Measurements from ENCODE around the gene PPP1R7.

- TF ChIP-seq MAX (IDR thresholded peaks at IDR 0.05) (no peak), EZH2phosphoT487 (IDR thresholded peaks at IDR 0.05; ENCODE audit: borderline replicate concordance) (no peak), CTCF (IDR thresholded peaks at IDR 0.05 in 2 of 3, conservative IDR thresholded peaks at IDR 0.05 in 1 of 3; ENCODE audit: borderline replicate concordance in 1 of 3, insufficient read depth in 1 of 3, low read depth in 2 of 3, low read length in 2 of 3) (no peak), POLR2A (IDR thresholded peaks at IDR 0.05; ENCODE audit: borderline replicate concordance, extremely low read depth, insufficient read depth, insufficient read length) (no peak), POLR2AphosphoS5 (IDR thresholded peaks at IDR 0.05; ENCODE audit: low read depth, low read length) (no peak), SIN3A (IDR thresholded peaks at IDR 0.05; ENCODE audit: low read depth) (no peak), YY1 (IDR thresholded peaks at IDR 0.05; ENCODE audit: extremely low read depth, insufficient replicate concordance, low read depth, low read length) (no peak), TCF7L2 (IDR thresholded peaks at IDR 0.05; ENCODE audit: borderline replicate concordance, extremely low read depth, insufficient read depth, insufficient read length) (no peak)
Observed at GRCh38 chr2:241138471-241138870, 11.8 kb upstream of the PPP1R7 start.

All from HCT116 (cell line).